SW 1271 (cell line): ENCODE measurements around the gene UBE2V1.
"Not testable (repeated sequence)": the region's sequence is repeated elsewhere in the genome, so short reads cannot be mapped to it uniquely, and the experiment has no call there.

Experiments used
- DNase-seq, 2 experiments: peaks; one replicate each; lab custom pipeline; 2025; lab: John Stamatoyannopoulos, UW

UBE2V1 gene

DNA sequence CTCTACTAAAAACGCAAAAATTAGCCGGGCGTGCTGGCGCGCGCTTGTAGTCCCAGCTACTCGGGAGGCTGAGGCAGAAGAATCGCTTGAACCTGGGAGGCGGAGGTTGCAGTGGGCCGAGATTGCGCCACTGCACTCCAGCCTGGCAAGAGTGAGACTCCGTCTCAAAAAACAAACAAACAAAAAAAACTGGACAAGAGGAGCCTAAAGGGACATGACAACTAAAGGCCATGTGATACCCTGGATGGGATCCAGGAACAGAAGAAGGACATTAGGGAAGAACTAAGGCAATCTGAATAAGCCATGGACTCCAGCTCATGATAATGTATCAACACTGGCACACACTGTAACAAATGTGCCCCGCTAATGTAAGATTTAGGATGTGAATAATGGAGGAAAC is 24.8 kb upstream of the UBE2V1 start:
- not testable (repeated sequence) for DNase-seq

DNA sequence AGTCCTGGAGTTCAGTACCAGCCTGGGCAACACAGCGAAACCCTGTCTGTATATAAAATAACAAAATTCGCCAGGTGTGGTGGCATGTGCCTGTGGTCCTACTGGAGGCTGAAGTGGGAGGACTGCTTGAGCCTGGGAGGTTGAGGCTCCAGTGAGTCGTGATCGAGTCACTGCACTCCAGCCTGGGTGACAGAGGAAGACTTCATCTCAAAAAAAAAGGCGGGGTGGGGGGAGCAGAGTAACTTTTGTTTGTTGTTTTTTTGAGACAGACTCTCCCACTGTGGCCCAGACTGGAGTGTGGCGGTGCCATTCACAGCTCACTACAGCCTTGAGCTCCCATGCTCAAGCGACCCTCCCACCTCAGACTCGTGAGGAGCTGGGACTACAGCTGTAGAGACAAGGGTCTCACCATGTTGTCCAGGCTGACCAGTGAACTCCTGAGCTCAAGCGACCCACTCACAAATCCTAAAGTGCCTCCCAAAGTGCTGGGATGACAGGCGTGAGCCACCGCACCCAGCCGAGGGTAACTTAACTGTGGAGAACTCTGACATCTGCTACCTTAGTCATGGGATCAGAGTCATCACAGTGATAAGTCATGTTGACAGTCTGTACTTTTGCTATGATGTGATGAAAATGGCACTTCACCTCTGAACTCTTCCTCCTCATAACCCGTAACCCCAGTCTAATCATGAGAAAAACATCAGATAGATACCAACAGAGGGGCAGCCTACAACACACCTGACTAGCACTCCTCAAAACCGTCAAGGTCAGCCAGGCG is 24.1 kb upstream of the UBE2V1 start:
- no peak for DNase-seq

DNA sequence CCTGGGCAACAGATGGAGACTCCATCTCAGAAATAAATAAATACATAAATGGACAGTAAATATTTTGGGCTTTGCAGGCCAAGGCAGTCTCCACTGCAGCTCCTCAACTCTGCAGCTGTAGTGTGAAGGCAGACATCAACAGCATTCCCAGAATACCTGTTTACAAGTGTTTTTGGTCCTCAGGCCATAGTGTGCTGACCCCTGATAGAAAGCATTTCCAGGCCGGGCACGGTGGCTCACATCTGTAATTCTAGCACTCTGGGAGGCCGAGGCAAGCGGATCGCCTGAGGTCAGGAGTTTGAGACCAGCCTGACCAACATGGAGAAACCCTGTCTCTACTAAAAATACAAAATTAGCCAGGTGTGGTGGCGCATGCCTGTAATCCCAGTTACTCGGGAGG is 22.2 kb upstream of the UBE2V1 start:
- not testable (repeated sequence) for DNase-seq

DNA sequence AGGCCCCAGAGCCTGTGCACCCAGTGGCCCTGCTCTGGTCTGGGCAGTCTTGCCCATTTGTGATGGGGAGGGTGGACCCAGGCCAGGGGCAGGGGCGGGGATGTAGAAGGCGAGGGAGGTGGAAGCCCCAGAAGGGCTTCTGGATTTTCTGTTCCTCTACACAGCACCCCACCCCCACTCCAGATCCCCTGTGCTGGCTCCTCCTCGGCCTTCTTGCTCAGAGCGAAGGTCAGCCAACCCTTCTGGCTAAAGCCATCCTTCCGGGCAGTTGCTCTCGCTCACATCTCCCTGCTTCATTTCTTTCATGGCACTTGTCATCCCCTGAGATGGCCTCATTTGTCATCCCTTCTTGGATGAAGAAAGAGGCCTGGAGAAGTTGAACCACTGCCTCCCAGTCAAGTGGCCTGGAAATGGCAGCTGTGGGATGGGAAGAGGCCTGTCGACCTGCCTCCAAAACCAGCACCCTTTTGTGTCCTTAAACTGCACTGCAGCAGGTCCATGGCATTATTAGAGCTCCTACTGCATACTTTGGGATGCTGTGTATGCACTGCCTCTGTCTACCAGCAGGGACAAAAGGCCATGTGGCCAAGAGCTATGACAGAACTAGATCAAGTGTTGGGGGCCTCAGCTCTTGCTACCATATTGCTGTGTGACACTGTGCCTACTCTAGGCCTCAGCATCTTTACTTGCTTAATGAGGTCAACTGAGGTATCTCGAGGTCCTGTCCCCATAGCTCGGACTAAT is 20.7 kb upstream of the UBE2V1 start:
- DNase-seq, result no peak

DNA sequence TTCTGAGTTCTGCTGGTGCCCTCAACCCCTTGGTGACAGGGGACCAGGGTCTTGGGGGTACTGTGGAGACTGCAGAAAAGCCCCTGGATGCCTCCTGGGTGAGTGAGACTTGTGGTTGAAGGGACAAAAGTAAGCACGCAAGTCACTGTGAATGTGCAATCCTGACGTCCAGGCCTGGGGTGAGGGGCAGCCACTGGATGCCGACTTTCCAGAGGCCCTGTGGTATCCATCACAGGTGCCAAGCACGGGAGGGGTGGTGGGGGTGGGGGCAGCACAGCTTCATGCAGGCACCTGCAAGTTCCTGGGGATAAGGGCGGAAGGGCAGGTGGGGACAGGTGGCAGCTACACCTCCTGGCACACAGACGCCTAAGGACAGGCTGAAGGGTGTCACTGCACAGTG is 20.1 kb upstream of the UBE2V1 start:
- no peak for DNase-seq

DNA sequence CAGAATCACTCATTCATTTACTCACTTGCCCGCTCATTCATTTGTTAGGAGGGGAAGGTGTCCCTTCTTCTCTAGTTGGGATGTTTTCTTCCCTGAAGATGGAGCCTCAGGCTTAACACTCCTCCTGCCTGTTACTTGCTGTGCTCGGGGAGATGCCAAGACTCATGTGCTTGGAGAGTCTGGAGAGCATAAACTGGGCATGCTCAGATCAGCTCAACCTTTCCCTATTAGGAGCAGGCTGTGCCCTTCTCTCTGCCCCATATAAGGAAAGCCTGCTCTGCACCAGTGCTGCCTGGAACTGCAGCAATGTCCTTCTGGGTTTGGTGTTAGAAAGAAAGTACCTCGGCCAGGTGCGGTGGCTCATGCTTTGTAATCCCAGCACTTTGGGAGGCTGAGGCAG is 18.0 kb upstream of the UBE2V1 start:
- no peak for DNase-seq

DNA sequence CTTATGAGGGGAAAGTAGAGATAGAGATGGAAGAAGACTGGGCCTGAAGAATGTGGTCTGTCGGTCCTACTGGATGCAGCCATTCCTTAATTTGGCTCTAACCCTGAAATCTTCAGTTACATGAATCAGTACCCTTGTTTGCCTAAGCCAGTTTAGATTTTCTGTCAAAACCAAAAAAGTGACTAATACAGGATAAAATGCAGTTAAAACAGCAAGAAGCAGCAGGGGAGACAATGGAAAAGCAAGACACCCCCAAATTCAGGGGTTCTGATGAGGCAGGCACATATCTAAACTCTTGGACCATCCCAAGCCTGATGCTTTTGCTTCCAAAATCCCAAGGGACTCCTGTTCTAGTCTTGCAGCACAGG is 17.4 kb upstream of the UBE2V1 start:
- DNase-seq, result no peak

DNA sequence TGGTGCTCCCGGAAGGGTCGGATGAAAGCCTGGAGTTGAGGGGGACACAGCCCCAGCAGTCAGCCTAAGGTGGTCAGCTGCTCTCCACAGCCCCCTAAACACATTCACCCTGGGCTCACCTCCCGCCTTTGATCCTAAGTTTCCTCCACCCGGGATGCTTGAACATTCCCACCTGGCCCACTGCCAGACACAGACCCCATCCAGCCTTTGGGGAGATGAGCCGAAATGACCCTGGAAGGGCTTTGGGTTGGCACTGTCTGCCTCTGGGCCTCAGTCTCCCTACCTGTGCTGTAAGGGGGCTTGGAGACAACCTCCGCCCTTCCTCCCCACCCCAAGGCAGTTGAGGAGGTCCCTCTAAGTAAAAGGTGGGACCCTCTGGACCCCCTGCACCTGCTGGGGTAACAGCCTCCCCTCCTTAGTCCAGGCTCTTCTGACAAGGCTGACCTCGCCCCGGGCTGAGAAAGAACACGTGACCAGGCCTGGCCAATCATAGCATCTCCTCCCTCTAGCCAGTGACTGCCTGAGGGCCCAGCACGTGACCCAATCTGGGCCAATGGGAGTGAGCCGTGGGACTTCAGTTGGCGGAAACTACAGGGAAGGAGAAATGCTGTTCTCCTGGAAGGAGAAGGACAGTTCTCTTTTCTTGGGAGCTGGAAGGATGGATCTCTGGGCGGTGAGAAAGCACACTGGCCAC is 16.9 kb upstream of the UBE2V1 start:
- DNase-seq, result no peak

DNA sequence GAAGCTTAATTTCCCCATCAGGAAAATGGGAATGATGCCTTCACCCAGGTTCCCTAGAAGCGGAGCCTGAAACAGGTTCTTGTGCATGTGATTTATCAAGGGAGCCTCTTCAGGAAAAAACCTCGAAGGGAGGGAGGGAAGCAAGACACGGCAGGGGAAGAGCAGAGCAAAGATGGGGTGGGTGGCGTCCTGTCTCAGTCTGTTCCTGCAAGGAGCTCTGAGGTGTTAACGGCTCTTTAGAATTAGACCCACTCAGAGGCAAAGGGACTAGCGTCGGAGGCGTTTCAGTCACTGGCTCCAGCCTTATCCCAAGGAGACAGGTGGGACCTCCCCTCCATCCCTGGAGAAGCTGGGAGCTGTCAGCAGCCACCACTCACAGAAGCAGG is 15.6 kb upstream of the UBE2V1 start:
- DNase-seq, result no peak

DNA sequence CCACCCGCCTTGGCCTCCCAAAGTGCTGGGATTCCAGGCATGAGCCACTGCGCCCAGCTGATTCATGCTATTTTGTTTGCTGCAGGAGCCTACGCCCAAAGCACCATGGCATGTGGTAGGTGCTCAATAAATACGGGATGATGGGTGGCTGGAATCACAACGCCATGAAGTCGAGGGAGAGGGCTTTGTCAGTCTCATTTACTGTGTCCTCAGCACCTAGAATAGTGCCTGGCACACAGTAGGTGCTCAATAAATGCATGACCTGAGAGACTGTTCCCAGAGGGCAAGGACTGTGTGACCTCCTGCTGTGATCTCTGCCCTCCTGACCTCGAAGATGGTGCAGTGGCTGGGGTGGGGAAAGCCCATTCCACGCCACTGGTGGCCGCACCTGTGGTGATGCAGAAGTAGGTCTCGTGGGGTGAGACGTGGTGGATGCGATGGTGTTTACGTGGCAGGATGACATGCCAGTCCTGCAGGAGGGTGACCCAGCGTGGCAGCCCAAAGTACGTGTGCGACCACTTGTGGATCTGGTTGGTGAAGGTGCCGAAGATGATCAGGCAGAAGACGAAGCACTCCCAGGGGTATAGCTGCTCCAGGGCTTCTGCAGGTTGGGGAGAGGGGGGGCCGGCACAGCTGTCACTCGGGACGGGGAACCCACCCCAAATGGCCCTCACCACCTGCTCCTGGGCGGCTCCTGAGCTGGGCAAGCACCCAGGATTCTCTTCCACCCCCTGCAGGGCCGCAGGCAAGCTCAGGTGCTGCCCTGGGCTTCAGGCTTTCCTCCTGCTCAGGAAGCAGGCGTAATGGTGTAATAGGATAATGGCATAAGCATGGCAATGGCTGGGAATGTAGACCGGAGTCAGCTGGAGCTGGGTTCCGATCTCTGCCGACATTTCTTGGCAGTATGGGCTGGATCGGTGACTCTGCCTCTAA is 14.9 kb upstream of the UBE2V1 start:
- DNase-seq, result no peak

DNA sequence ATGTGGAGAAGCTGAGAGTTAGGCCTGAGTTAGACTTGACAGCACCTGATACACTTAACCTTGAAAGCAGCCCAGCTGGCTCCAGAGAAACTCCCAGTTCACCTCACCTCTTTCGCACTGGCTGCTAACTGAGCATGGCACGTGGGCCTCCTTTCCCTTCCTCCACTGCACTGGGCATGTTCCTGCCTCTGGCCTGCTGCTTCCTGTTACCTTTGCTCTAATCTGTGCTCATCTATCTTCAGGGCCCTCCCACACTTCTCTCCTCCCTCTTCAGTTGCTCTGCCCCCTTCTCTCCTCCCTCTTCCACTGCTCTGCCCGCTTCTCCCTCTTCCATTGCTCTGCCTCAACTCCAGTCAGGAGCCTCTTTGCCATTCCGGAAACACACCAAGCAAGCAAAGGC is 13.7 kb upstream of the UBE2V1 start:
- DNase-seq, result no peak

DNA sequence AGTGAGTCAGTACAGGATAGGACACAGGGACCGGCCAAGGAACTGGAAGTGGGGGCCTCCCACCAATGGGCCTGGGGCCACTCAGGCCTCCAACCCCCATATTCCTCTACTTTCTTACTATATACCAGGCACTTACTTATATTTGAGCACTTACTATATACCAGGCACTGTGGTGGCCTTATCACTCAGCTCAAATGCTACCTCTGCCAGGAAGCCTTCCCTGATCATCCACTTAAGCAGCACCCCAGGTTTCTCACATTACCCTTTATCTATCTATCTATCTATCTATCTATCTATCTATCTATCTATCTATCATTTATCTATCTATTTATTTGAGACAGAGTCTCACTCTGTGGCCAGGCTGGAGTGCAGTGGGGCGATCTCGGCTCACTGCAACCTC is 12.3 kb upstream of the UBE2V1 start:
- no peak for DNase-seq

DNA sequence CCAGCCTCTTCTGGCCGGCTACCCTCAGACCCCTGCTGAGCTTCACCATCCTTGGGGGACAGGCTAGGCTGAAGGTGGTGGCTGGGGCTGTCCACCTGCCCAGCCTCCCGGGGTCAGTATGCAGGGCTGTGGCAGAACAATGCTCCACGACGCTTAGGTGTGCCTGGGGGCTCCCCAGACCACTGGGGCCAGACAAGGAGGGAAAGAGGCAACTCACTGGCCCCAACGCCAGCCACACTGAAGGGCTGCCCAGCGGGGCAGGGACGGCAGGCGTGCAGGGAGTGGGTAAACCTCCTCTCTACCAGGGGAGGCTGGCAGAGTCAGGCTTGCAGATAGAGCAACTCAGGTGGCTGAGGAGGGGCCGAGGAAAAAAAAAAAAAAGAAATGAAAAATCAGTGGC is 11.5 kb upstream of the UBE2V1 start:
- DNase-seq, result no peak

DNA sequence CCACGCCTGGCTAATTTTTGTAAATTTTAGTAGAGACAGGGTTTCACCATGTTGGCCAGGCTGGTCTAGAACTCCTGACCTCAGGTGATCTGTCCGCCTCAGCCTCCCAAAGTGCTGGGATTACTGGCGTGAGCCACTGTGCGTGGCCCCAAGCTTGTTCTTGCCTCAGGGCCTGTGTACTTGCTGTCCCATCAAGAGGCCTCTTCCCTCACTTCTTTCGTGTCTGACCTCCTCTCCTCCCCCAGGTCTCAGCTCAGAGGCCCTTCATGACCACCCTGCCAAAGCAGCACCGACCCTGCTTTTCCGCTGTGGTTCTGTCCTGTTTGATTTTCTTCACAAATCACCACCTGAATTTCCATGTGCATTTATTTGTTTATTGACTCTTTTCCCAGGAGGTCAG is 10.5 kb upstream of the UBE2V1 start:
- no peak for DNase-seq

DNA sequence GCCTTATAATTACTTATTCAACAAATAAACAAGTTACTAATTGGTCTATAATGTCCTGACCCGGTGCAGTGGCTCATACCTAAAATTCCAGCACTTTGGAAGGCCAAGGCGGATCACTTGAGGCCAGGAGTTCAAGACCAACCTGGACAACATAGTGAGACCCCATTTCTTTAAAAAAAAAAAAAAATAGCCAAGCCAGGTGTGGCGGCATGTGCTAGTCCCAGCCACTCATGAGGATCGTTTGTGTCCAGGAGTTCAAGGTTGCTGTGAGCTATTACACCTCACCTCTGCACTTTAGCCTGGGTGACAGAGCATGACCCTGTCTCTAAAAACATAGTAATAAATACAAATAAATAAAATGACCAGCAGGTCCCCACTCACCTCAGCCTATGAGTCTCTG is 9.8 kb upstream of the UBE2V1 start:
- DNase-seq, result no peak

DNA sequence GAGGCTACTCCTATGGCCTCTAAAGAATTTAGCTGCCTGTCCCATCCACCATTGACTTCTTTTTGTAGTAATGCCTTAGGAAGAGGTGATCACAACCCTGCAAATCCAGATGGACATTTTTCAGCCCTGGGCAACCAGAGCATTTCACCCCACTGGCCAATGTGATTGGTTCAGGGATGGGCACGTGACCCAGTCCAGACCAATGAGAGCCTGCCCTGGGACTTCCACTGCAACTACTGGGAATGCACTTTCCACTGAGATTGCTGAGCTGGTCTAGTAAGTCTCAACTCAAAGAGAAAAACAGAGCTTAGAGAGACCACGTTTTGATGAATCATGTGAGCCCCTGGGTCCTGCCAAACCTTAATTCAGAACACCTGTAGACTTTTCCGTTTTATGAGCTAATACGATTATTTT is 8.9 kb upstream of the UBE2V1 start:
- DNase-seq, result no peak

DNA sequence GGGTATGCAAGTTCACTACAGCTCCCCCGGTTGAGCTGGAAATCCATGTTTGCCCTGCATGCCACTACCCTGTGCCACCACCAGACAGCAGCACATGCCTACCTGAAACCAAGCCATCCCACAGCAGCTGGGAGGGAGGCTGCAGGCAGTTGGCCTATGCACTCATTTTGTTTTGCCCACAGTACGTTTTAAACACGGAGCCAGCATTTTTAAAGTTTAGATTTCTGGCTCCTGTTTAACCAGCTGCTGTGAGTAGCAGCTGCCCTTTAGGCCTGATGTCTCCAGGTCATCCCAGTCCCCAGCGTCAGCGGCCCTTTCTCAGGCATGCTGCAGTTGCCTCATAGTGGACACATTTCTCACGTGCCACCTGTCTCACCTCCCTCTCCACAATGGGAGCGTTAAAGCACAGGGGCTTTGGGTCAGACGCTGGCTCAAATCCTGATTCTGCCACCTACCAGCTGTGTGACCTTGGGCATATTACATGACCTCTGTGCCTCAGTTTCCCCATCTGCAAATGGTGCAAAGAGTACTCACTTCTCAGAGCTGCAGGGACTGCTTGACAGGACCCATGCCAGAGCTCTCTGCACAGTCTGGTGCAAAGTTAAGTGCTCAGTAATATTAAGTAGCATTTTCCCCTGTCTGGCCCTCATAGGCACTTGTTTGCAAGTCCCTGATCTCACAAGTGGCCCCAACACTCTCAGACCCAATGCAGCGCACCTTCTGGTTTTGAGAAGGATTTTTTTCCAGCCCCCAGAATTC is 8.2 kb upstream of the UBE2V1 start:
- peak; percentile 28 to 66 for DNase-seq

DNA sequence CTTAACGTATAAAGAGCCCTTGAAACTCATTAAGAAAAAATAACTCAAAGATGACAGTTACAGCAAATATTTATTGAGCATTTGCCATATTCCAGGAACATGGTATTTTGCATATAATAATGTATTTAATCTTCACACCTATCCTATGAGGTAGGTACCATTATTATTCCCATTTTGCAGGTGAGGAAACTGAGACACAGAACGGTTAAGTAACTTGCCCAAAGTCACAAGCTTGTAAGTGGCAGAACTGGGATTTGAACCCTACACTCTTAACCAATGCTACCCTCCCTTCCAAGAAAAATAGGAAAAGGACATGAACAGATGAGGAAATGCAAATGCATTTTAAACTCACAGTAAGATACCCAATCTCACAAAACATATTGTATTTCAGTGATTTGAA is 5.3 kb upstream of the UBE2V1 start:
- DNase-seq, result no peak

DNA sequence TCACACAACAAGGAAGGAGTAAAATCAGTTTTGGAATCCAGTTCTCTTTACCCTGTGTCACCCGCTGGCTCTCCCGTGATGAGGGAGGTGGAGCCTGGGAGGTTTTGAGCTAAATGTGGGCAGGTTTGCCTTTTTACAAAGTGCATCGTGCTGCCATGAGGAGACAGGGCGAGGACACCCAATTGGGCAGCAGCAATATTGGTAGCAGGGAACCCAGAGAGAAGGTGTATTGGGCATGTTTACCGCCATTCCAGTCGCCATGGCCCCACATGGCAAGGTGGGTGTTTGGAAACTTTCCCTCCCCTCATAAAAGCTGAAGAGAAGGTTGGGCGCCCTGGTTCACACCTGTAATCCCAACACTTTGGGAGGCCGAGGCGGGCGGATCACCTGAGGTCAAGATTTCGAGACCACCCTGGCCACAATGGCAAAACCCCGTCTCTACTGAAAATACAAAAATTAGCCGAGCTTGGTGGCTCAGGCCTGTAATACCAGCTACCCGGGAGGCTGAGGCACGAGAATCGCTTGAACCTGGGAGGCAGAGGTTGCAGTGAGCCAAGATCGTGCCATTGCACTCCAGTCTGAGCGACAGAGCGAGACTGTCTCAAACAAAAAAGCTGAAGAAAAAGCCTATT is 3.5 kb upstream of the UBE2V1 start:
- DNase-seq, result no peak

DNA sequence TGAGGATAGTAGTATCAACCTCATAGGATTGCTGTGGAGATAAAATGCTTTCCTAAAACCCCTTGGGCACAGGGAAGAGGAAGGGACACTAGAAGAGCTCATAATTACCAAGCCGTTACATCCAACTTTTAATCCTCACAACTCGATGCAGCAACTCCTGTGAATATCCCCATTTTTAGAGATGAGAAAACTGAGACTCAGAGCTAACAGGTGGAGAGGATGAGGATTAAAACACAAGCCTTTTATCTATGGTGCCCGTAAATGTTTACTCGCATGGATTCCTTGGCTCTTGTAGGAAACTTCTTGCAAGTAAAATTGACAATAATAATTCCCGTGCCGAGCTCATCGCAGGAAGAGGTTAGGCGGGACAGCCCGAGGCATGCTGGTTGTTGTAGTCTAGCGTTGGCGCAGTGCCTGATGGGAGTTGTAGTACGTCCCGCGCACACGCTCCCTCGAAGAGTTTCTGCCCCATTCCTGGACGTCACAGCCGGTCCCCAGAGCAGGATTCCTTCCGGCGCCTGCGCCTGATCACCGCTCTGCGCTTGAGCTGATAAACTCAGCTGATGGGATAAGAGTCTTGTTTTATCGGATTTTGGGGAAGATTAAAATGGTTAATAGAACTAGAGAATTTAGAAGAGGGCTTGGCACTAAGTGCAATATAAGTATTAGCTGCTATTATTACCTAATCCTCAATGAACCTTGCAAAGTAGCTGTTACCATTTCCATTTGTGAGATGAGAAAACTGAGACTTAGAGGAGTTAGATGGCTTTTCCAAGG is 2.8 kb upstream of the UBE2V1 start:
- peak; percentile 92 to 95 for DNase-seq
